GM10266 (cell line): ENCODE data around the gene SLC36A1.

Source experiments
- DNase-seq: peaks from one replicate; pipeline ENCODE4 v3.0.0; 2012; ENCODE audit errors: extremely low spot score
- CTCF ChIP-seq: IDR thresholded peaks from 2 replicates; pipeline ENCODE4 v1.5.1; 2012; ENCODE audit warnings: mild to moderate bottlenecking, low read depth; ENCODE audit not compliant: control insufficient read depth, insufficient read depth; ENCODE audit errors: missing control alignments

The SLC36A1 gene

GRCh38 chr5:151490627-151491026 is 43.2 kb downstream of the SLC36A1 start:
- no peak for DNase-seq
- TF ChIP-seq CTCF: no peak

GRCh38 chr5:151491062-151491461 is 43.7 kb downstream of the SLC36A1 start:
- TF ChIP-seq CTCF: no peak
- no peak for DNase-seq

- DNase-seq: no peak
- no peak for TF ChIP-seq CTCF
Measured at GRCh38 chr5:151492729-151493128, 45.3 kb downstream of the SLC36A1 start.

GRCh38 chr5:151493665-151494064 is 46.3 kb downstream of the SLC36A1 start:
- no peak for DNase-seq
- TF ChIP-seq CTCF: no peak

- no peak for DNase-seq
- no peak for TF ChIP-seq CTCF
Measured at GRCh38 chr5:151495320-151495719, 47.9 kb downstream of the SLC36A1 start.

GRCh38 chr5:151496041-151496484 is 48.7 kb downstream of the SLC36A1 start:
- no peak for TF ChIP-seq CTCF
- no peak for DNase-seq

GRCh38 chr5:151497391-151498002 is 50.1 kb downstream of the SLC36A1 start:
- no peak for DNase-seq
- TF ChIP-seq CTCF: no peak
